Neural crest cell (in vitro differentiated cells): ENCODE measurements around the gene DDX5. TPM values are rescaled to one million over a fixed set of nuclear protein-coding genes. Genes with fewer than 3 reads are reported as not detected.

ENCODE experiments used
- DNase-seq: peaks from one replicate; pipeline ENCODE4 v3.0.0; 2021; ENCODE audit warnings: low read depth, mixed read lengths, low spot score
- H3K27ac Mint-ChIP-seq: one replicate; pipeline ENCODE4 v1.8.0; 2021; ENCODE audit warnings: mild to moderate bottlenecking, mixed read lengths; ENCODE audit not compliant: unreplicated experiment
- H3K27me3 Mint-ChIP-seq: 2 replicates; pipeline ENCODE4 v1.8.0; 2021; ENCODE audit warnings: low read depth, mild to moderate bottlenecking, mixed read lengths
- H3K36me3 Mint-ChIP-seq: 2 replicates; pipeline ENCODE4 v1.8.0; 2021; ENCODE audit warnings: low read depth, mild to moderate bottlenecking, mixed read lengths
- H3K4me1 Mint-ChIP-seq: 2 replicates; pipeline ENCODE4 v1.8.0; 2021; ENCODE audit warnings: mixed read lengths
- H3K4me3 Mint-ChIP-seq: one replicate; pipeline ENCODE4 v1.8.0; 2021; ENCODE audit warnings: mild to moderate bottlenecking, mixed read lengths
- H3K9me3 Mint-ChIP-seq: 2 replicates; pipeline ENCODE4 v1.8.0; 2021; ENCODE audit warnings: mixed read lengths
- CTCF ChIP-seq: fragments of 200-600 bp; sonication (generic); conservative IDR thresholded peaks from 2 replicates; pipeline ENCODE4 v1.5.0; 2021; ENCODE audit warnings: antibody characterized with exemption, mild to moderate bottlenecking
- microRNA-seq: library from miRNA; unstranded; fragments of <30 nt; microRNA quantifications from one replicate; pipeline ENCODE4, GENCODE V29; 2020
- total RNA-seq: library from RNA; stranded (reverse); gene quantifications from 2 replicates; pipeline ENCODE4 v1.2.1, GENCODE V29; 2021

Gene DDX5
- total RNA-seq, 1 donor from 2014 or later, result 905 TPM

DNA sequence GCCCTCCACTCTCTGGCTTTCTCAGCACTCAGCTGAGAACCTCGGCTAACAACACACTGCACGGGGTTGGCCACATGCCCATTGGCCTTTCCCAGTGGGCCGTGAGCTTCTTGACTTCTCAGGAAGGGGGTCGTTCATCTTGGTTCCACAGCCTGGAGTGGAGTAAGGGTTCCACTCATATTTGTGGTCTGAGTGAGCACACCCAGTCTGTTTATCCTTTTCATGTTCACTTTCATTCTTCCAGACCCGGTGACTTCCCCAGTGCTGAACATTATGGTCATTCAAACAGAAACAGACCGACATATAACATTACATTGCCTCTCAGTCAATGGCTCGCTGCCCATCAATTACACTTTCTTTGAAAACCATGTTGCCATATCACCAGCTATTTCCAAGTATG lies 48.9 kb downstream of the DDX5 start:
- no peak for DNase-seq
- H3K27me3 Mint-ChIP-seq, result no peaks in the 10 kb centered on the region
- no peak overlapping the region for H3K4me3 Mint-ChIP-seq
- no peak overlapping the region for H3K27ac Mint-ChIP-seq
- no peak for TF ChIP-seq CTCF
- no peaks in the 10 kb centered on the region for H3K4me1 Mint-ChIP-seq
- no peaks in the 10 kb centered on the region for H3K36me3 Mint-ChIP-seq
- no peaks in the 10 kb centered on the region for H3K9me3 Mint-ChIP-seq

GRCh38 chr17:64455993-64456885 lies 49.9 kb downstream of the DDX5 start:
- no peaks in the 10 kb centered on the region for H3K36me3 Mint-ChIP-seq
- no peaks in the 10 kb centered on the region for H3K9me3 Mint-ChIP-seq
- no peak for TF ChIP-seq CTCF
- no peak overlapping the region for H3K4me3 Mint-ChIP-seq
- H3K27ac Mint-ChIP-seq, result no peak overlapping the region
- no peak for DNase-seq
- no peaks in the 10 kb centered on the region for H3K27me3 Mint-ChIP-seq
- no peaks in the 10 kb centered on the region for H3K4me1 Mint-ChIP-seq

GRCh38 chr17:64449545-64449944 lies 56.5 kb downstream of the DDX5 start:
- Mint-ChIP-seq H3K27me3 (no peaks in the 10 kb centered on the region), H3K4me1 (no peaks in the 10 kb centered on the region), H3K36me3 (no peaks in the 10 kb centered on the region), H3K4me3 (no peak overlapping the region), H3K9me3 (no peaks in the 10 kb centered on the region), H3K27ac (no peak overlapping the region)
- TF ChIP-seq CTCF, result no peak
- no peak for DNase-seq

GRCh38 chr17:64448665-64449512 lies 57.2 kb downstream of the DDX5 start, which contains the start of gene MILR1:
Gene MILR1 (plus strand): TSS chr17:64449115. CDS start chr17:64449169, 54 bp downstream.
- Mint-ChIP-seq H3K27me3 (no peaks in the 10 kb centered on the region), H3K4me1 (no peaks in the 10 kb centered on the region), H3K9me3 (no peaks in the 10 kb centered on the region), H3K27ac (no peak within 1 kb of the TSS), H3K36me3 (no peaks in the 10 kb centered on the region), H3K4me3 (no peak within 1 kb of the TSS)
- TF ChIP-seq CTCF, result no peak
- no peak for DNase-seq

Small RNAs within 50 kb of the gene (microRNA-seq; reads per million reads assigned to microRNA genes)
- gene MIR3064 (32.0 reads per million, percentile 42 among the genes with 10 or more reads in this experiment), gene MIR5047 (not detected)

Other genes starting within 250 kb of the DDX5 start
- 19.2 TPM in 2 replicates for gene TEX2, start 243.0 kb downstream of the DDX5 start, total RNA-seq
- 0.48 and 0.68 TPM in 2 replicates for gene PECAM1, start 115.4 kb downstream of the DDX5 start, total RNA-seq
- gene MILR1, start 57.2 kb downstream of the DDX5 start, total RNA-seq, result not detected in 2 replicates
- gene POLG2, start 9.2 kb downstream of the DDX5 start, total RNA-seq, result 27.6 and 28.6 TPM in 2 replicates
- gene CEP95, start 688 bp upstream of the DDX5 start, total RNA-seq, result 64.1 and 64.7 TPM in 2 replicates
- gene SMURF2, start 156.0 kb upstream of the DDX5 start, total RNA-seq, result 32.5 and 32.7 TPM in 2 replicates